ENCODE data around the gene SORD.
"Not testable (repeated sequence)": the region's sequence is repeated elsewhere in the genome, so short reads cannot be mapped to it uniquely, and the experiment has no call there.

Gene SORD

GRCh38 chr15:45022871-45023658 lies at the start of gene SORD:
Gene SORD (plus strand): TSS chr15:45023195. CDS start chr15:45023284, 89 bp downstream.
- peak; percentile 89 for DNase-seq (ENCODE audit: low spot score)

GRCh38 chr15:44976183-44976582 lies 46.8 kb upstream of the SORD start:
- not testable (repeated sequence) for DNase-seq (ENCODE audit: low spot score)

GRCh38 chr15:44977781-44978180 lies 45.2 kb upstream of the SORD start:
- not testable (repeated sequence) for DNase-seq (ENCODE audit: low spot score)

GRCh38 chr15:44979617-44980339 lies 43.2 kb upstream of the SORD start:
- not testable (repeated sequence) for DNase-seq (ENCODE audit: low spot score)

GRCh38 chr15:44984144-44984543 lies 38.9 kb upstream of the SORD start:
- DNase-seq (ENCODE audit: low spot score): not testable (repeated sequence)

- DNase-seq (ENCODE audit: low spot score): not testable (repeated sequence)
These were observed 36.5 kb upstream of the SORD start for GRCh38 chr15:44986346-44987055.

GRCh38 chr15:44987711-44988110 lies 35.3 kb upstream of the SORD start:
- DNase-seq (ENCODE audit: low spot score): not testable (repeated sequence)

GRCh38 chr15:44988184-44988869 lies 34.7 kb upstream of the SORD start:
- not testable (repeated sequence) for DNase-seq (ENCODE audit: low spot score)

- not testable (repeated sequence) for DNase-seq (ENCODE audit: low spot score)
These were observed 34.1 kb upstream of the SORD start for GRCh38 chr15:44988870-44989219.

- not testable (repeated sequence) for DNase-seq (ENCODE audit: low spot score)
These were observed 25.4 kb upstream of the SORD start for GRCh38 chr15:44997632-44998031.

GRCh38 chr15:44999105-44999504 lies 23.9 kb upstream of the SORD start:
- no peak for DNase-seq (ENCODE audit: low spot score)

- not testable (repeated sequence) for DNase-seq (ENCODE audit: low spot score)
These were observed 21.8 kb upstream of the SORD start for GRCh38 chr15:45001180-45001579.

- DNase-seq (ENCODE audit: low spot score): not testable (repeated sequence)
These were observed 19.1 kb upstream of the SORD start for GRCh38 chr15:45003731-45004410.

GRCh38 chr15:45004590-45005175 lies 18.3 kb upstream of the SORD start:
- DNase-seq (ENCODE audit: low spot score): not testable (repeated sequence)

- no peak for DNase-seq (ENCODE audit: low spot score)
These were observed 13.9 kb upstream of the SORD start for GRCh38 chr15:45009046-45009445.

- not testable (repeated sequence) for DNase-seq (ENCODE audit: low spot score)
These were observed 7.9 kb upstream of the SORD start for GRCh38 chr15:45015114-45015513.

- DNase-seq (ENCODE audit: low spot score): not testable (repeated sequence)
These were observed 2.6 kb upstream of the SORD start for GRCh38 chr15:45020222-45020900.

GRCh38 chr15:45020901-45021259 lies 2.1 kb upstream of the SORD start:
- not testable (repeated sequence) for DNase-seq (ENCODE audit: low spot score)

- DNase-seq (ENCODE audit: low spot score): no peak
These were observed 1.6 kb upstream of the SORD start for GRCh38 chr15:45021348-45021747.

- DNase-seq (ENCODE audit: low spot score): no peak
These were observed 747 bp downstream of the SORD start for GRCh38 chr15:45023659-45024225.

All from CD4-positive, alpha-beta T cell treated with Interleukin-6 at 100 ng/mL for 8 hours (primary cell).